Measurements from ENCODE around the gene STRA8.

STRA8 gene

DNA sequence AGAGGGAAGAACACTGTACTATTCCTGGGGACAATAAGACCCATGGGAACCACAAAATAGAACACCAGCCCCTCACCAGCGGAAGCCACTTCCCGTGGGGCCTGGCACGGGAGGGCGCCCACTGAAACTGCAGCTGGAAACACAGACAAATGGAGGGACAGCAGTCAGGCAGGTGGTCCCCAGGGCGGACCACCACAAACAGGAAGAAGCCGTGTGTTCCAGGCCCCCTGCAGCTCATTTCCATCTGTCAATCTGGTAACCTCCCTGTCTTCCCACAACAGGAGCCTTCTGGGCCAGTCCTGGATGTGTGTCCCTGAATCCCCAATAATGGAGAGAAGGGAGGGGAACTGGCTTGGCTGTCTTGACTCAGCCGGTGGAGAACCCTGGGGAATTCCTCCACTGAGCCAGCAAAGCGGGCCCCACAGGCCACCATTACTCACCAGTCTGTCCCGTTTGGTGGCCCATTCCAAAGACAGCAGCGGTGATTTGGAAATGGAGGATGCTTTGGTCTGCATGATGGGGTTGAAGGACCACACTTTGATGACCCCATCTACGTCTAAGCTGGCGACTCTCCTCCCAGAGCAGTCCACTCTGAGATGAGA lies 39.0 kb upstream of the STRA8 start:
- H3K9me3 ChIP-seq (replicated peaks; ENCODE audit: low read length): no peaks in the 10 kb centered on the region
- H3K4me1 ChIP-seq (ENCODE audit: control insufficient read depth, insufficient read depth, low read length): no peaks in the 10 kb centered on the region
- H3K4me3 ChIP-seq (ENCODE audit: low read length): no peak overlapping the region
- H3K4me2 ChIP-seq (ENCODE audit: low read length): no peak overlapping the region
- no peak overlapping the region for H3K9ac ChIP-seq (ENCODE audit: low read depth, low read length)
- no peaks in the 10 kb centered on the region for H3K27me3 ChIP-seq (ENCODE audit: control insufficient read depth, insufficient read depth, low read length)
- H3K36me3 ChIP-seq (ENCODE audit: insufficient read depth, low read length): peaks cover 36% of the 10 kb centered on the region

DNA sequence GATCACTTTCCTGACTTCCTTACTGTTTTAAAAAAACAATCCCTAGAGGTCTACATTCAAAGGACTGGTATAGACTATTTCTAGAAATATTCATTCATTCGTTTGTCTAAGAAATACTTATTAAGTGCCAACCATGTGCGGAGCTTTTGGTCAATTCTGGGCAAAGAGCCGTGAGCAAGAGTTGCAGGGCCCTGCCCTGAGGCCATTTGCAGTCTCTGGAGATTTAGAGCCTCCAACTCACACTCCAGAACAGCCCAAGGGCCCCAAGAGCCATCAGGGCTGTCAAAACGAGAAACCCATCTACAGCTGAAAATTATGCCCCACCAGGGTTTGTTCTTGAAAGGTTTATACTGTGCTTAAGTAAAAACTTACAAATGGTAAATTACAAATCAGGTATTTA lies 38.5 kb upstream of the STRA8 start:
- Histone ChIP-seq H3K27me3 (ENCODE audit: control insufficient read depth, insufficient read depth, low read length) (no peaks in the 10 kb centered on the region), H3K9me3 (replicated peaks; ENCODE audit: low read length) (no peaks in the 10 kb centered on the region), H3K4me3 (ENCODE audit: low read length) (no peak overlapping the region), H3K9ac (ENCODE audit: low read depth, low read length) (no peak overlapping the region), H3K4me2 (ENCODE audit: low read length) (no peak overlapping the region), H3K36me3 (ENCODE audit: insufficient read depth, low read length) (peaks cover 36% of the 10 kb centered on the region), H3K4me1 (ENCODE audit: control insufficient read depth, insufficient read depth, low read length) (no peaks in the 10 kb centered on the region)

DNA sequence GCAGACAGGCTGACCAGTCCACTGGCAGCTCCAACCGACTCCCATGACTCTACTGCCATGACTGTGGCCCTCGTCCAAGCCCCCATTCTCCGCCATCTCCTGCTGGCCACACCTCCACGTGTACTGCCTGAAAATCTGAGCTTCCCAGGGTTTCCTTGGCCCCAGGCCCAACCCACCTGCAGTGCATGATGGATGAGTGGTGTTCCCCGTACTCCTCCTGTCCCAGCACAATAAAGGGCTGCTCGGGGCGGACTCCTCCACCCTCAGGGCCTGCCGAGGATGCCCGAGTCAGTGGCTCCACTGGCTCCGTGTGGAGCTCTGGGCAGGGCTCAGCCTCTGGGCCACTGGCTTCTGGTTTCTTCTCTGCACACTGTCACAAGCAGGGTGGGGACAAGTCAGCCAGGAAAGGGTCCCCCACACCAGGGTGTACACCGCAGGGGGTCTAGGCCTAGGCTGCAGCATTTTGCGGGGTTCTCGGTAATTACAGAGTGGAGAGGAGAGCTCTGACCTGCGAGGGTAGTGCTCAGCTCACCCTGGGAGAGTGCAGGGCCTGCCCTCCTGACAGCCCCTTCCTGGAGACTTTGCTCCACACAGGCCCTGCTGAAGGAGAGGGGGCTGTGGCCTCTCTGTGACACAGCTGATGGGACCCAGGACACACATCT lies 37.5 kb upstream of the STRA8 start:
- Histone ChIP-seq H3K9me3 (replicated peaks; ENCODE audit: low read length) (no peaks in the 10 kb centered on the region), H3K36me3 (ENCODE audit: insufficient read depth, low read length) (peaks cover 36% of the 10 kb centered on the region), H3K4me2 (ENCODE audit: low read length) (no peak overlapping the region)

DNA sequence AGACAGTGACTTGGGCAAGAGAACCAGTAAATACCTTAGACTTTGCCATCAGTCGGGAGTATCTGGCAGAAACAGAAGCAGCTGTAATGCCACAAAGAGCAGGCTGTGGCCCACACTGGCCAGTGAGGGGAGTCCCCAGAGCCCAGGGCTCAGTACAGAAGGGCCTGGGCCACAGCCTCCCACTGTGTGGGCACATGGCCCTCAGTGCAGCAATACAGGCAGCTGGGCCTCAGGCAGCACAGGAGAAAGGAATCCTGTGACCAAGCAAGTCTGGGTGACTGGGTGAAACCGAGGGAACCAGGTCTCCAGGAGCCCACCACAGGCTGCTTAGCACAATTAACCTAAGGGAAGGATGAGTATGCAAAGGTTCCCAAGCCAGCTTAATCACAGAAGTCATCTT lies 36.3 kb upstream of the STRA8 start:
- H3K36me3 ChIP-seq (ENCODE audit: insufficient read depth, low read length): peaks cover 41% of the 10 kb centered on the region
- no peaks in the 10 kb centered on the region for H3K4me1 ChIP-seq (ENCODE audit: control insufficient read depth, insufficient read depth, low read length)
- H3K27me3 ChIP-seq (ENCODE audit: control insufficient read depth, insufficient read depth, low read length): no peaks in the 10 kb centered on the region
- no peak overlapping the region for H3K4me2 ChIP-seq (ENCODE audit: low read length)
- no peak overlapping the region for H3K9ac ChIP-seq (ENCODE audit: low read depth, low read length)
- no peak overlapping the region for H3K4me3 ChIP-seq (ENCODE audit: low read length)
- no peaks in the 10 kb centered on the region for H3K9me3 ChIP-seq (replicated peaks; ENCODE audit: low read length)

More for the DNA sequence above, 37.5 kb upstream of the STRA8 start:
- Histone ChIP-seq H3K4me1 (ENCODE audit: control insufficient read depth, insufficient read depth, low read length) (no peaks in the 10 kb centered on the region), H3K27me3 (ENCODE audit: control insufficient read depth, insufficient read depth, low read length) (no peaks in the 10 kb centered on the region), H3K4me3 (ENCODE audit: low read length) (no peak overlapping the region), H3K9ac (ENCODE audit: low read depth, low read length) (no peak overlapping the region)

DNA sequence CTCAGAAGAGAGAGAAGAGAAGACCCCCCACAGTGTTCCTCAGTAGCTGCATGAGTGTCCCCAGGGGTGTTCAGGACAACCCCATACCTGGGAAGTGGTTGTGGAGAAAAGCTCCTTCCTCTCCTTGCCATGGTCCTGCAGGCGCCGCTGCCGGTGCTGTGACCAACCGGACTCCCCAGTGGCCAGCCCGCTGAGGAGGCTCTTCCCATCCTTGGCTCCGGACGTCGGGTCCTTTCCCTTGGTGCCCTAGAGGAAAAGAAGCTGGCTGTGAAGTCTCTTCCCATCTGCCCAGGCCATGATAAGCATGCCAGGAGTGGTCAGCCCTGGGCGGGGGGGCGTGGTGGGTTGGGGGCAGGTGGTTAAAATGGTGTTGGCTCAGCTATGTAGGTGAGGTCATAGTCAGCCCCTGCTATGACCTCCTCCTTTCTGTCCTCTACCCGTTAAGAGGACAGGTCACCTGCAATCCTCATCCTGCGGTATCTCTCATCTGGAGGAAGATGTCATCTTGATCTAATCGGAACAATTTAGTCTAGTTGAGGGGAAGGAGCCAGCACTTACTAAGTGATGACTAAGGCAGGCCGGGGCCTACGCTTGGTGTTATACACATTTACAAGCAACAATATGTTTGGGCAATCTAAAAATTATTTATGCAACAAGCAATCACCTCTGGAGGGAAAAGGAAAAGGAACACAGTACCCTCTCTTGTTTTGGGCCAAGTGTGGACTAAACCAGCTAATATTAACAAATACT lies 35.6 kb upstream of the STRA8 start:
- Histone ChIP-seq H3K4me3 (ENCODE audit: low read length) (no peak overlapping the region), H3K4me2 (ENCODE audit: low read length) (no peak overlapping the region), H3K36me3 (ENCODE audit: insufficient read depth, low read length) (peaks cover 36% of the 10 kb centered on the region), H3K9me3 (replicated peaks; ENCODE audit: low read length) (no peaks in the 10 kb centered on the region), H3K4me1 (ENCODE audit: control insufficient read depth, insufficient read depth, low read length) (no peaks in the 10 kb centered on the region), H3K27me3 (ENCODE audit: control insufficient read depth, insufficient read depth, low read length) (no peaks in the 10 kb centered on the region), H3K9ac (ENCODE audit: low read depth, low read length) (no peak overlapping the region)

DNA sequence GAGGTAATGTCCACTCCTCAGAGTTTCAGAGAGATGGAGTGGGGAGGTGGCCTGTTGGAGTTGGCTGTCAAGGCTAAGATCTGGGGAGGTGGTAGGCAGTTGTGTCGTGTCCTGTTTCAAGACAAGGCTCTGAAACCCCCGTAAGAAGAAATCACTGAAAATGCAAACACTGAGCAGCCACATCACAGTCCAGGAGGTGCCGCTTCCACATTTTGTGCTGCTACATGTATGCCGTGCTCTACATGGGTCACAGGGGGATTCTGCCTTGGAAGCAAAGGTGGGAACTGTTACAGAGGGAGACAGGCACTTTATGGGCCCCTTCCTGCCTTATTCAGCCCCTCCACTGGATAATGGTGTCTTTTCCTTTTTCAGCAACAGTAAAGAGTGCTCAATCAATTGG lies 34.2 kb upstream of the STRA8 start:
- Histone ChIP-seq H3K4me1 (ENCODE audit: control insufficient read depth, insufficient read depth, low read length) (peaks cover 2% of the 10 kb centered on the region), H3K9ac (ENCODE audit: low read depth, low read length) (no peak overlapping the region), H3K9me3 (replicated peaks; ENCODE audit: low read length) (no peaks in the 10 kb centered on the region), H3K4me3 (ENCODE audit: low read length) (no peak overlapping the region), H3K4me2 (ENCODE audit: low read length) (no peak overlapping the region), H3K36me3 (ENCODE audit: insufficient read depth, low read length) (peaks cover 42% of the 10 kb centered on the region), H3K27me3 (ENCODE audit: control insufficient read depth, insufficient read depth, low read length) (no peaks in the 10 kb centered on the region)

DNA sequence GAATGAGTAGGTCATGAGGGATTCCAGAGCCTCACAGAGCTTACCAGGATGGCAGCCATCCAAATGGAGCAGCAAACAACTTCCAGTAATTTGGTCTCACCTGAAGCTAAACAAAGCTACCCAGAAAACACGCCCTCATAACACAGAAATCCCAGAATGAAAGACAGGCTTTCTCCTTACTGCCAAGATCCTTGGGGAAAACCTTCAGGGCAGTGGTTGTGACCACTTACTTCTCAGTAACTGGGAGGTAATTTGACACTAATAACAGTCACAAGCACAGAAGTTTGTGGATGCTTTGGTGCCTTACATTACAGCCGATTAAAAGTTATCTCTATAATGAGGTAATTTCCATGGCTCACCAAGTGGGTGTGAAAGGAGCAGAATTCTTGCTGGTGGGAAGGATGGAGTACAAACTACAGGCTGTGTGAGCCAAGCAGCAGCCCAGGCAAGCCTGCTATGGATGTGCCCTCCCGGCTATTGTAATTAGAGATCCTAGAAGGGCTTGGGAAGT lies 32.8 kb upstream of the STRA8 start:
- no peak overlapping the region for H3K4me2 ChIP-seq (ENCODE audit: low read length)
- peaks cover 3% of the 10 kb centered on the region for H3K4me1 ChIP-seq (ENCODE audit: control insufficient read depth, insufficient read depth, low read length)
- no peaks in the 10 kb centered on the region for H3K27me3 ChIP-seq (ENCODE audit: control insufficient read depth, insufficient read depth, low read length)
- no peak overlapping the region for H3K9ac ChIP-seq (ENCODE audit: low read depth, low read length)
- H3K36me3 ChIP-seq (ENCODE audit: insufficient read depth, low read length): peaks cover 45% of the 10 kb centered on the region
- no peaks in the 10 kb centered on the region for H3K9me3 ChIP-seq (replicated peaks; ENCODE audit: low read length)
- H3K4me3 ChIP-seq (ENCODE audit: low read length): no peak overlapping the region

DNA sequence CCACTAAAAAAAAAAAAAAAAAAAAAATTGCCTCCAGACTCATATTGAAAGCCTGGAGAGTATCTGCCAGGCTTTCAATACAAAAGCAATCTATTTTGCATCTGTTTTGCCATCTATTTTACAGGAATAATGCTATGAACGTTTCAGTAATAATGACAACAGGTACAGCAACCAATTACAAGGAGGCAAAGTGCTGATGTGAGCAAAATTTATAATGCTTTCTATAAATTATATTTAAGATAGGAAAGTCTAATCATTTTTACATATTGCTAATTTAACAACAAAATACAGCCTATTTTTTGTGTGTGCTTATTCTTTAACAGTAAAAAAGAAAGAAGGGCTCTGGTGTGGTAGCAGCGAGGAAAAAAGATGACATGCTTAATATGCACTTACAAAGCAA lies 32.3 kb upstream of the STRA8 start:
- no peaks in the 10 kb centered on the region for H3K27me3 ChIP-seq (ENCODE audit: control insufficient read depth, insufficient read depth, low read length)
- peaks cover 41% of the 10 kb centered on the region for H3K36me3 ChIP-seq (ENCODE audit: insufficient read depth, low read length)
- no peak overlapping the region for H3K9ac ChIP-seq (ENCODE audit: low read depth, low read length)
- H3K4me2 ChIP-seq (ENCODE audit: low read length): no peak overlapping the region
- H3K4me3 ChIP-seq (ENCODE audit: low read length): no peak overlapping the region
- H3K9me3 ChIP-seq (replicated peaks; ENCODE audit: low read length): no peaks in the 10 kb centered on the region
- peaks cover 3% of the 10 kb centered on the region for H3K4me1 ChIP-seq (ENCODE audit: control insufficient read depth, insufficient read depth, low read length)

DNA sequence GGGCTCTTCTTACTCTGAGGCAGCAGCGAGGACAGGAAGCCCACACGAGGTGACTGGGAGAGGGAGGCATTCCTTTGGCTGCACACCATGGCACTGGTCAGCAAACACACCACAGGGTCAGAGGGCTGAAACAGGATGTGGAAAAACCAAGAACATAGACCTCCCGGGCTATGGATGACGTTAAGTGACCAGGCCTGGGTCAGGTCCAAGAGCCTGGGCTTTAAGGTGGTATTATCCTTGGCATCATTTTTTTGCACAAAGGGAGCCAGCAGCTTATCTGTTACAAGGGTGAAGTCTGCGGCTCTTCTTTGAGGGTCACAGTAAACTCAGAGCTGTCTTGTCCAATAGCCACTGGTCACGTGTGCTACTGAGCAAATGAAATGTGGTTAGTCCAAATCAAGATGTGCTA lies 29.3 kb upstream of the STRA8 start:
- peaks cover 22% of the 10 kb centered on the region for H3K36me3 ChIP-seq (ENCODE audit: insufficient read depth, low read length)
- peaks cover 3% of the 10 kb centered on the region for H3K4me1 ChIP-seq (ENCODE audit: control insufficient read depth, insufficient read depth, low read length)
- H3K27me3 ChIP-seq (ENCODE audit: control insufficient read depth, insufficient read depth, low read length): no peaks in the 10 kb centered on the region
- H3K9me3 ChIP-seq (replicated peaks; ENCODE audit: low read length): no peaks in the 10 kb centered on the region
- H3K4me2 ChIP-seq (ENCODE audit: low read length): no peak overlapping the region
- no peak overlapping the region for H3K9ac ChIP-seq (ENCODE audit: low read depth, low read length)
- H3K4me3 ChIP-seq (ENCODE audit: low read length): no peak overlapping the region

DNA sequence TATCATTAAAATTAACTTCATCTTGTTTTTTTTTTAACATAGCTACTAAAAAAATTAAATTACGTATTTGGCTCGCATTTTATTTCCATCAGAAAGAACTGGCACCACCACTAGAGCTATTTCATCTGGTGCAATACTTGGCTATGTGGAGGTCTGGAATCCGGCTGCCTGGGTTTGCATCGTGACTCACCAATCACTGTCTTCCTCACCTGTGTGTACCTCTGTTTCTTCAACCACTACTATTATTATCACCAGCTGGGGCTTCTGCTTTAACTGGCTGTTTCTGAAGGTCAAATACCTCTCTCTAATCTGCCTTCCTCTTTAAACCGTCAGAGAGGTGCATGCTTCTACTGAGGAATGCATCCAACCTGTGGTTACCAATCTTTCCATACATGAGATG lies 28.8 kb upstream of the STRA8 start:
- H3K9me3 ChIP-seq (replicated peaks; ENCODE audit: low read length): no peaks in the 10 kb centered on the region
- H3K4me2 ChIP-seq (ENCODE audit: low read length): no peak overlapping the region
- H3K27me3 ChIP-seq (ENCODE audit: control insufficient read depth, insufficient read depth, low read length): no peaks in the 10 kb centered on the region
- peaks cover 22% of the 10 kb centered on the region for H3K36me3 ChIP-seq (ENCODE audit: insufficient read depth, low read length)
- no peak overlapping the region for H3K9ac ChIP-seq (ENCODE audit: low read depth, low read length)
- H3K4me1 ChIP-seq (ENCODE audit: control insufficient read depth, insufficient read depth, low read length): peaks cover 3% of the 10 kb centered on the region
- H3K4me3 ChIP-seq (ENCODE audit: low read length): no peak overlapping the region

DNA sequence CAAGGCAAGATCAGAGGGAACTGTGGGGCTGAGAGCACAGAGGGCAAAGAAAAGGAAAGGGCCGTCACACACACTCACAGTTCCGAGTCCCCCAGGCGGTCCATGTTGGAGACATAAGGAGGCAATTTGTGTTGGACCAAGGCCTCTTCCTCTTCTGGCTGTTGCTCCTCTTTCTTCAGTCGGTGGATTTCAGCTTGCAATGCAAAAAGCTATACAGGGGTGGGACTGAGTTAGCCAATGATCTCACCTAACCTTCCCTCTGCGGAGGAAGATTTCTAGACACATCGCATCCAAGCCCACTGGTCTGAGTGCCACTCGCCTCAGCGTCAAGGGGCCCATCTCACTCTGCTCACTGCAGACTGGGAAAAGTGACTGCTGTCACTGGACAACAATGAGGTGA lies 27.8 kb upstream of the STRA8 start:
- H3K4me1 ChIP-seq (ENCODE audit: control insufficient read depth, insufficient read depth, low read length): peaks cover 10% of the 10 kb centered on the region

More for the DNA sequence above, 27.8 kb upstream of the STRA8 start:
- Histone ChIP-seq H3K4me3 (ENCODE audit: low read length) (no peak overlapping the region), H3K9me3 (replicated peaks; ENCODE audit: low read length) (no peaks in the 10 kb centered on the region), H3K9ac (ENCODE audit: low read depth, low read length) (no peak overlapping the region), H3K27me3 (ENCODE audit: control insufficient read depth, insufficient read depth, low read length) (no peaks in the 10 kb centered on the region), H3K4me2 (ENCODE audit: low read length) (no peak overlapping the region), H3K36me3 (ENCODE audit: insufficient read depth, low read length) (peaks cover 22% of the 10 kb centered on the region)

All from skeletal muscle satellite cell (primary cell).